Calu3 (cell line): Measurements from ENCODE around the gene OR2Y1. TPM values are rescaled to one million over a fixed set of nuclear protein-coding genes. Genes with fewer than 3 reads are reported as not detected.
"Not testable (repeated sequence)": the region's sequence is repeated elsewhere in the genome, so short reads cannot be mapped to it uniquely, and the experiment has no call there.

Experiments
- BruUV-seq: library from RNA; stranded (reverse); fragments of 400-500 nt; replicated peaks from 2 replicates; lab custom pipeline; 2021; lab: Mats Ljungman, UMichigan
- CTCF ChIA-PET: fragments of 300-600 bp; sonication (Branson Sonifier 250); formaldehyde crosslinking; loops from one replicate; lab custom pipeline; 2022; ENCODE audit warnings: antibody characterized with exemption; lab: Charles Lee
- DNase-seq: peaks from one replicate; pipeline ENCODE4 v3.0.0; 2022
- H3K27ac Mint-ChIP-seq: one replicate; pipeline ENCODE4 v1.8.0; 2022; ENCODE audit warnings: mixed read lengths; ENCODE audit not compliant: unreplicated experiment
- H3K27me3 Mint-ChIP-seq: one replicate; pipeline ENCODE4 v1.8.0; 2022; ENCODE audit warnings: mixed read lengths; ENCODE audit not compliant: unreplicated experiment
- H3K36me3 Mint-ChIP-seq: one replicate; pipeline ENCODE4 v1.8.0; 2022; ENCODE audit warnings: mild to moderate bottlenecking, moderate library complexity, mixed read lengths; ENCODE audit not compliant: insufficient read depth, unreplicated experiment
- H3K4me1 Mint-ChIP-seq: one replicate; pipeline ENCODE4 v1.8.0; 2022; ENCODE audit warnings: mild to moderate bottlenecking, low read depth, mixed read lengths; ENCODE audit not compliant: unreplicated experiment
- H3K4me3 Mint-ChIP-seq: one replicate; pipeline ENCODE4 v1.8.0; 2022; ENCODE audit warnings: mild to moderate bottlenecking, low read depth, moderate library complexity, mixed read lengths; ENCODE audit not compliant: unreplicated experiment
- H3K9me3 Mint-ChIP-seq: one replicate; pipeline ENCODE4 v1.8.0; 2022; ENCODE audit warnings: low read depth, mixed read lengths; ENCODE audit not compliant: unreplicated experiment
- intact Hi-C: fragments of 100-400 bp; cut with micrococcal nuclease; formaldehyde crosslinking; loops from one replicate; pipeline ENCODE4 v1.10.0; 2022; ENCODE audit not compliant: unreplicated experiment
- total RNA-seq: library from RNA; stranded (reverse); gene quantifications from 2 replicates; pipeline ENCODE4 v1.2.3, GENCODE V29; 2022
- TF ChIP-seq, protein P1 (sequence below): fragments of 200-600 bp; IDR thresholded peaks from one replicate; pipeline ENCODE4 v1.8.0; 2022; ENCODE audit warnings: antibody characterized with exemption; ENCODE audit not compliant: unreplicated experiment

The OR2Y1 gene
- total RNA-seq, 1 experiment from 2014 or later: not detected

DNA sequence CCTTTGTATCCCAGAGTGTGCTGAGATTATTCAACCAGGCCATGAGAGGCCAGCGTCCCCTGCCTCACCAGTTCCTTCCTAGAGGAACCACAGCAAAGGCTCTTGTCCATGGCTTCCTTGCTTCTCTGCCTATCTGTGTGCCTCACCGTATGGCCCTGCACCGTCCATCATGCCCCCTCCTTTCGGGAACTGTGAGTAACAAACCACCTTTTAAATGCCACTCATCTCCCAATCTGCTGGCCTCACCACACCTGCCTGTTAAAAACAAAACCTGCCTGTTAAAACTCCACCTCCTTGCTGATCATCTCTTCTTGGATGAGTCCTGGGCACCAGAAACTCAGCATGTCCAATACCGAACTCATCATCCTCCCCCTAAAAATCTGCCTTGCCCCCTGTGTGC lies 4.4 kb upstream of the OR2Y1 start:
- Mint-ChIP-seq H3K27me3 (peaks cover 41% of the 10 kb centered on the region), H3K4me3 (no peak overlapping the region), H3K27ac (no peak overlapping the region), H3K4me1 (no peaks in the 10 kb centered on the region), H3K36me3 (no peaks in the 10 kb centered on the region), H3K9me3 (peaks cover 3% of the 10 kb centered on the region)
- no TSS peak for BruUV-seq
- TF ChIP-seq, protein P1, sequence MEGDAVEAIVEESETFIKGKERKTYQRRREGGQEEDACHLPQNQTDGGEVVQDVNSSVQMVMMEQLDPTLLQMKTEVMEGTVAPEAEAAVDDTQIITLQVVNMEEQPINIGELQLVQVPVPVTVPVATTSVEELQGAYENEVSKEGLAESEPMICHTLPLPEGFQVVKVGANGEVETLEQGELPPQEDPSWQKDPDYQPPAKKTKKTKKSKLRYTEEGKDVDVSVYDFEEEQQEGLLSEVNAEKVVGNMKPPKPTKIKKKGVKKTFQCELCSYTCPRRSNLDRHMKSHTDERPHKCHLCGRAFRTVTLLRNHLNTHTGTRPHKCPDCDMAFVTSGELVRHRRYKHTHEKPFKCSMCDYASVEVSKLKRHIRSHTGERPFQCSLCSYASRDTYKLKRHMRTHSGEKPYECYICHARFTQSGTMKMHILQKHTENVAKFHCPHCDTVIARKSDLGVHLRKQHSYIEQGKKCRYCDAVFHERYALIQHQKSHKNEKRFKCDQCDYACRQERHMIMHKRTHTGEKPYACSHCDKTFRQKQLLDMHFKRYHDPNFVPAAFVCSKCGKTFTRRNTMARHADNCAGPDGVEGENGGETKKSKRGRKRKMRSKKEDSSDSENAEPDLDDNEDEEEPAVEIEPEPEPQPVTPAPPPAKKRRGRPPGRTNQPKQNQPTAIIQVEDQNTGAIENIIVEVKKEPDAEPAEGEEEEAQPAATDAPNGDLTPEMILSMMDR: no peak
- CTCF ChIA-PET: no interaction called here
- intact Hi-C loops: no loop called here
- no peak for DNase-seq

DNA sequence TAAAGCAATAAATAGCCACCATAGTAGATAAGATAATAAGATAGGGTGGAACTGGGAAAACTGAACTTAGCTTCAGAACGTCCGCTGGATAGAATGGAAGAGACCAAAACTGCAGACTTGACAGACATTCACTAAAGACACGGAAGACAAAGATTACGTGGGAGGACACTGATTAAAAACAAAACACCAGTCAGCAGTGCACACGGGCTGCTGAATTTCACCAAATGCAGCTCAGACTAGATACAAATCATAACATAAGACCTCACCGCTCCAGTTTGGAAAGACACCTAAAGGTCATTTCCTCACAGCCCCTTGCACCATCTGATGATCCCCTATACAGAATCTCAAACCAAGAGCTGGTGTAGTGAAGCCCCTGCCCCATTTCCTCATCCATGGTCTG lies 2.9 kb upstream of the OR2Y1 start:
- H3K4me1 Mint-ChIP-seq: no peaks in the 10 kb centered on the region
- no peak overlapping the region for H3K27ac Mint-ChIP-seq
- peaks cover 3% of the 10 kb centered on the region for H3K9me3 Mint-ChIP-seq
- H3K4me3 Mint-ChIP-seq: no peak overlapping the region
- peaks cover 41% of the 10 kb centered on the region for H3K27me3 Mint-ChIP-seq
- CTCF ChIA-PET: no interaction called here
- BruUV-seq: no TSS peak
- DNase-seq: no peak
- intact Hi-C loops: no loop called here
- H3K36me3 Mint-ChIP-seq: no peaks in the 10 kb centered on the region
- TF ChIP-seq, protein P1: no peak

DNA sequence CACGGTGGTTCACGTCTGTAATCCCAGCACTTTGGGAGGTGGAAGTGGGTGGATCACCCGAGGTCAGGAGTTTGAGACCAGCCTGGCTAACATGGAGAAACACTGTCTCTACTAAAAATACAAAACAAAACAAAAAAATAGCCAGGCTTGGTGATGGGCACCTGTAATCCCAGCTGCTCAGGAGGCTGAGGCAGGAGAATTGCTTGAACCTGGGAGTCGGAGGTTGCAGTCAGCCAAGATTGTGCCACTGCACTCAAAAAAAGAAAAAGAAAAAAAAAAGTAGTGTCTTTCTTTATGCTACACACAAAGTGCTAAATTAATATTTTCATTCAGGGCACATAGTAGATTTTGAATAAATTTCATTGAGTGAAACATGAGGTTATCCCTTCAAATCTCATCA lies 1.1 kb upstream of the OR2Y1 start:
- H3K4me1 Mint-ChIP-seq, H3K27ac Mint-ChIP-seq, intact Hi-C loops, H3K36me3 Mint-ChIP-seq, H3K4me3 Mint-ChIP-seq, H3K9me3 Mint-ChIP-seq, DNase-seq, CTCF ChIA-PET, BruUV-seq: not testable (repeated sequence)
- peaks cover 39% of the 10 kb centered on the region for H3K27me3 Mint-ChIP-seq

DNA sequence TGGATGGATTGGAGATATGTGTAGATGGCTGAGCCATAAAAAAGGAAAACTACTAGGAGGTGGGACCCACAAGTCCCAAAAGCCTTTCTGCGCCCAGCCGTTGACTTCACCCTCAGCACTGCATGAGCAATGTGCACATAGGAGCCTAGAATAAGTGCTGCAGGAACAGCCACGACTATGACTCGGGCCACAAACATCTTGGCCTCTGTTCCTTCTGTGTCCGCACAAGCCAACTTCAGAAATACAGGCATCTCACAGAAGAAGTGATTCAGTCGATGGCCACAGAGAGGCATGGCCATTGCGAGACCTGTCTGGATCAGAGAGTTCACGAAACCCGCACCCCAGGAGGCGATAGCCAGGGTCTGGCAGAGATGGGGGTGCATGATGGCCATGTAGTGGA lies 587 bp downstream of the OR2Y1 start:
- Mint-ChIP-seq H3K4me3 (no peak overlapping the region), H3K27me3 (peaks cover 46% of the 10 kb centered on the region), H3K9me3 (peaks cover 3% of the 10 kb centered on the region), H3K36me3 (no peaks in the 10 kb centered on the region), H3K4me1 (no peaks in the 10 kb centered on the region), H3K27ac (no peak overlapping the region)
- CTCF ChIA-PET: no interaction called here
- intact Hi-C loops: no loop called here
- BruUV-seq: no TSS peak
- no peak for DNase-seq
- TF ChIP-seq, protein P1: no peak

DNA sequence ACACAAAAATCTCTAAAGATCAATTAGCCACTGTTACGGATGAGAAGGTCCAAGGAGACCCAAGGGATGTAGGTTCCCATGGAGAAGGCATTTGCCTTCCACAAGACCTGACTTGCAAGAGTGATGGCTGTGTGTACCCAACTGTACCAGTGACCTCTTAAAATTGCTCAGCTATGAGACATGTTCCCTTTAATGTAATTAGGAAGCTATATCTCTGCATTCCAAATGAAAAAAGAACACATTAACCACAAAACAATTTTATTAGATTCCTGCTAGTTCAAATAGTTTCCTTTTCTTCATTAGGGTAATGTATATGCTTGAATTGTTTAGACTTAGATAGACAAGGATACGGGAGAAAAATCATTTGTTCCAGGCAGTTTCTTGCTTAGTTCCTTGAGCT lies 3.3 kb downstream of the OR2Y1 start:
- no peak overlapping the region for H3K4me3 Mint-ChIP-seq
- H3K27me3 Mint-ChIP-seq: peaks cover 67% of the 10 kb centered on the region
- CTCF ChIA-PET: no interaction called here
- DNase-seq: no peak
- no TSS peak for BruUV-seq
- no peak overlapping the region for H3K27ac Mint-ChIP-seq
- no peaks in the 10 kb centered on the region for H3K4me1 Mint-ChIP-seq
- H3K9me3 Mint-ChIP-seq: peaks cover 3% of the 10 kb centered on the region
- TF ChIP-seq, protein P1: no peak
- H3K36me3 Mint-ChIP-seq: no peaks in the 10 kb centered on the region
- intact Hi-C loops: no loop called here
